HG02852 (cell line): ENCODE measurements around the gene NPM3.

ENCODE experiments used
- ATAC-seq: cut with Tn5 transposase; IDR thresholded peaks from one replicate; pipeline ENCODE4 v1.9.1; 2021; ENCODE audit warnings: mild to moderate bottlenecking, moderate library complexity; ENCODE audit not compliant: unreplicated experiment

The NPM3 gene

DNA sequence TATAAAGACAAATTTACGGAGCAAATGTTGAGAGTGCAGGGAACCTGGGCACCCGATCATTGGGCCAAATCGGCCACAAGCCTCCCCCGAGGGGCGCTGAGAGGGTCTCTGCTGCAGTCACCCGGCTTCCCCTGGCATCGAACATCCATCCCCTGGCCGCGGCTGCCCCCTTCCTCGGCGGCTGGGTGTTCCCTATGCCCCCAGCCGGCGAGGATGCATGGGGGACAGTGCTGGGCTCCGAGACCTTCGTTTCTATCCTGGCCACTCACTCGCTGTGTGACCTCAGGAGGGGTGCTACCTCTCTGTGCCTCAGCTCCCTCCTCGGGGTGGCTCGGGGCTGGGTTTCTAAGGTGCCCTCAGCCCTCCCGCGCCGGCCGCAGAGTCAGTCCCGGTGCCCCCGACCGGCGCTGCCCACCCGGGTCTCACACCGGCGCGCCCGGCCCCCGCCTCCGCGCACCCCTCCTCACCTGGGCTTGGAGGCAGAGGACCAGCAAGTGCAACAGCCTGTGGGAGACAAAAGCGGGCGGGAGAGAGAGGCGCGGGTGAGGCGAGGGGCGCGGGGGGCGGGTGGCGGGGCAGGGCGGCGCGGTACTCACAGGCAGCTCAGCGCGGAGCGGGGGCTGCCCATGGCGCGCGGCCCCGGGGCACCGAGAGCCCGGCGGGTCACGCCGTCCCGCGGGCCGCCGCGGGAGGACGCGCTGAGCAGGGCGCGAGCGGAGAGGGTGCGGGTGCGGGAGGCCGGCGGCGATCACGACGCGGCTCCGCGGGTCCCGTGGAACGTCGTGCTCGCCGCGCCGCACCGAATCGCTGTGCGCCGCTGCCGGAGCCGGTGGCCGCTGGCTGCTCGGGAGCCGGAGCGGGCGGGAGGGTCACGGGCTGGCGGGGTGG, 7.7 kb downstream of the NPM3 start, which contains the start of gene FGF8:
TSS of gene FGF8 (minus strand) at position 842 of the 888 bp plus-strand sequence. CDS start at position 628, 214 bp downstream.
- no peak for ATAC-seq

DNA sequence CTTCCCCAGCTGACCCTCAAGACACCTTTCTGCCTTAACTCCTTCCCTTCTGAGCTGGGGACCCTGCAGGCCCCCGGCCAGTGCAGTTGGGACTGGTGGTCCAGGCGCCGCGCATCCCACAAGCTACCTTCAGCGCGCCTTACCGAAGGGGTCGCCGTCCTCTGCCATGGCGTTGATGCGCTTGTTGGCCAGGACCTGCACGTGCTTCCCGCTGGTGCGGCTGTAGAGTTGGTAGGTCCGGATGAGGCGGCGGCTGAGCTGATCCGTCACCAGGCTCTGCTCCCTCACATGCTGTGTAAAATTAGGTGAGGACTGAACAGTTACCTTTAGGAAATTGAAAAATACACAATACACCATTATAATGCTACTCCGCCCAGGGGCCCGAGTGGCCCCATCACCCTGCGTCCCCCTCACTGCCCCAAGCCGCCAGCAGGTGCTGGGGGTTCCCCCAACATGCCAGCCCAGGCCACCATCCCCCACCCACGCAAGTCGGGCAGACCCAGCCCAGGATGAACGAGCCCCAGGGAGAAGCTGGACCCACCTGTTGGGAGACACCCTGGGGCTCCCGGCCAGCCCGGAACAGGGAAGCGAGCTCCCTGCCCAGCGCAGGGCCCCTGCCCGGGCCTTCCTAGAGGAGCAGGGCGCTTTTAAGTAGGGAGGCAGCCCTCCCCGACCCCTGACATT, 8.5 kb downstream of the NPM3 start:
- no peak for ATAC-seq

DNA sequence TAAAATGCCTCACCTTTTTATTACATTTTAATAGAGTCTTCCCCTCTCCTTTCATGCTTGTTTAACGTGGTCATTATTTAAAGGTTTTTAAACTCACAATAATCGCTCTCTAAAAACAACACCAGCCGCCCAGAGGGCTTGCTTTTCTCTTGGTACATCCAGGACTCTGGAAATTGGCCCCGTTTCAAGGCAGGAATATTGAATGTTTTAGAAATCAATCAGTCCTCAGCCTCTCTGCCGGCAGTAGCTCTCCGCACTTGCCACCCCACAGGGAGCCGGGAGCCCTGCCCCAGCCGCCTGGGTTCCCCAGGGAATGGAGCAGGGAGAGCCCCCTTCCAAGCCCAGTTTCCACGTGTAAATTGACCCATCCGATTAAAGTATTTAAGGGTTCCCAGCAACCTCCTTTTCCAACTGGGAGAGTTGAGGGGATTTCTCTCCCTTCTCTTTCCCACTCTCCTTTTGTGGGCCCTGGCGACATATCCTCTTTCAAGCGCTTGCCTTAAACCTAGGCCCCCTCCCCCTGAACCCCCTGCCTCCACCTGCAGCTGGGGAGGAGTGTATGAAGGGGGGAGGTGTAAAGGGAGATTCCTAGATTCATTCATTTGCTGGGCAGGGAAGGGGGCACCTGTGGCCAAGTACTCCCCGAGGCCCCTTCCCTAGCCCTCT, 9.2 kb downstream of the NPM3 start:
- ATAC-seq = no peak

DNA sequence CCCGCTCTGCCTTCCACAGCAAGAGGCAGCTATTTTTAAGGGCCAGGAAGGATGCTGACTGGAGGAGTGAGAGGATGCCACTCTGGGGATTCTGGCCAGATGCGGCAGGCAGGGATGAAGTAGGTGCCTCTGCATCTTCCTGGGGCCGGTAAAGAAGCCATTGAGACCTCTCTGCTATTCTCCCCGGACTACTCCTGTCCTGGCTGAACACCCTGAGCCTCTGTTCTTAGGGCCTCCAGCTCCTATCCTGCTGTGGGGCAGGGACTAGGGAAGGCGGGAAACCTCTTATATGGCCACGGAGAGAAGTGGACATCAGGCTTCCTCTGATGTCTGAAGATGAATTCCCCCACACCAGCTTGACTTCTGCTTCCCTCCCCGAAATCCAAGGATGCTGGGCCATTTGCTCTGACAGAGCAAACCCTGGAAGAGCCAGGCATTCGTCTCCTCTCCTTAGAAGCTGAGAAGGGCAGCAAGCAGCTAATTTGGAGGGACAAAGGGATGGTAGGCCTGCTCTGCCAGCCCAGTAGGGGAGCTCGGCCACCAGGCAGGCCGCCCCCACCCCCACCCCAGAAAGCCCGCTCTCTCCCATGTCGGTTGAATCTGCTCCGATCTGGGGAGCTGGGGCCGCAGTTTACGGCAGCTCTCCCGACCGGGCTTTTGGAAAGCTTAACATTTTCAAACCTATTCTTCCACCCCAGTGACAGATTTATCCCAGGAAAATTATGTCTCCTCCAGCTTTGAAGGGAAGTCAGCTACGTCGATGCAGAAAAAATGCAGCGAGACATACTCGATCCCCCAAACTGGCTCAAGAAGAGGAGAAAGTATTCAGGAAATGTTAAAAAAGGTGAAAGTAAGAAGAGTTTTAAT, 10.1 kb downstream of the NPM3 start:
- ATAC-seq = no peak

DNA sequence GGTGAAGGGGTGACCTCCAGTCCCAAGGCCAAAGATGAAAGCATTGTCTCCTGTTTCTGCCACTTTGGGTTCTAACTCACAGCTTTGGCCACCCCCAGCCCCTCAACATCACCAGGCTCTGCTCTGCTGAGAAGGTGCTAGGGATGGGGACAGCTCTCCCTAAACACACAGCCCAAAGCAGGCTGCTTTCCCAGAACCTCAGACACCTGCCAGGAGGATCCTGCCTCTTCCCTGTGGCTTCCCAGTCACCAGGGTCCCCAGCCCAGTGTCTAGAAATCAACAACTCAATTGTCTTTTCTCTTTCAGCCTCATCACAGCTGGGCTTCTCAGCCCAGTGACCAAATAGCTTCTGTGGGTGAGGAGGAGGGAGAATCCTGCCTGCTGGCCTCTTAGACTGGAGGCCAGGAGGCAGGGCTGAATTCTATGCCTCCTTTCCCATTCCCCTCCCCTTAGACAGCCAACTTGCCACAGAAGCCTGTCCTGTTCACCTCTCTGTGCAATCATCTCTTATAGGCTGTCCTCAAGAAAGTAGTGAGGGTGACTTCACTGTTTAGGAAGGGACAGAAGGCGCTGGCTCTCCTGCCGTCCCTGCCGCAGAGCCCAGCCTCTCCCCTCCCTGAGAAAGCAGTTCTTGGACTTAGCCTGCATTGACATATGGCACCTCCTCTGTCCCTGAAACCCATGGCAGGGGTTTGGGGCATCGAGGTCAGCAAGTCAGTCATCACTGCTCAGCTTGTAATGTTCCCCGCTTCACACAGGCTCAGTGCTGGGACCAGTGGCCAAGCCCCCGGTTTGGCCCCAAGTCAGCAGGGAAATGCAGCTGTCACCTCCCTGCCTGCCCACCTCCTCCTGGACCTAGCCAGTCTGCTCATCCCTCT, 11.0 kb downstream of the NPM3 start:
- ATAC-seq = no peak

DNA sequence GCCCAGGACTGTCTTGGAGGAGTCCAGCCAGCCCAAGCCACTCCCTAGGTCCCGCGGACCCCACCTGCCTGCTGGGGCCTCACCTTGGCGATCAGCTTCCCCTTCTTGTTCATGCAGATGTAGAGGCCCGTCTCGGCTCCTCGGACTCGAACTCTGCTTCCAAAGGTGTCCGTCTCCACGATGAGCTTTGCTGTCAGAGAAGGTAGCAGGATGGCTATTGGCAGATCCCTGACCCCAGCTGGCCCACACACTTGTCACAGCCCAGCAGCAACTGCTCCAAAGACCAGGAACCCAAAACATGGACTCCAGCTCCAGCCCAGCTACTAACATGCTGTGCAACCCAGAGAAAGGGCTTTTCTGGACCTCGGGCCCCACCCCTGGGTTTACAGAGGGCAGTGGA, 11.9 kb downstream of the NPM3 start:
- ATAC-seq = no peak

DNA sequence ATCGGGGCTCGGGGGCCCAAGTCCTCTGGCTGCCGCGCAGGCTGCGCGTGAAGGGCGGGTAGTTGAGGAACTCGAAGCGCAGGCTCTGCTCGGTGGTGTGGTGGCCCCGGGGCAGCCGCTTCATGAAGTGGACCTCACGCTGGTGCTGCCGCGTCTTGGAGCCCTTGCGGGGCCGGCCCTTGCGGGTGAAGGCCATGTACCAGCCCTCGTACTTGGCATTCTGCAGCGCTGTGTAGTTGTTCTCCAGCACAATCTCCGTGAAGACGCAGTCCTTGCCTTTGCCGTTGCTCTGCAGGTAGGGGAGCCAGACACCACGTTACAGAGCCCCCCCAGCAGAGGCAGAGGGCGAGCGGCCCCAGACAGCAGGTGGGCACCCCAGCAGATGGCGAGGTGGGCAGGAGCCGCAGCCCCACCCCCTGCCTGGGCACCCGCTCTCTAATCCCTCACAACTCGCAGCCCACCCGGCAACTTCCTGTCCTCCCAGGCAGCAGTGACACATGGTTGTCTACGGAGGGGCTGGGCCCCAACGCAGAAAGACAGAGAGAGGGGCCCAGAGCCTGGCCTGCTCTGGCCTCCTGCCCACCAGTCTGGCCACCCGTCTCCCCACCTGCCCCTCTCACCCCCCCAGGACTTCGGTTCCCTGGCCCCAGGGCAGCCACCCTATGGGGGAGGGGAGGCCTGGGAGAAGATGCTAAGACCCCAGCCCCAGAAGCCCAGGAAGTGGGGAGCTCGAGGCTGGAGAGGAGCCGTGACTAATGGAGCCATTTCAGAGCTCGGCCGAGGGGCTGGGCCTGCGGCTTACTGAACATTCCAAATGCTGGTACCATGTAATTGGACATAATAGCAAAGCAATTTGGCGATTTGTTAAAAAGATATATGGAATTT, 12.7 kb downstream of the NPM3 start:
- ATAC-seq = no peak

DNA sequence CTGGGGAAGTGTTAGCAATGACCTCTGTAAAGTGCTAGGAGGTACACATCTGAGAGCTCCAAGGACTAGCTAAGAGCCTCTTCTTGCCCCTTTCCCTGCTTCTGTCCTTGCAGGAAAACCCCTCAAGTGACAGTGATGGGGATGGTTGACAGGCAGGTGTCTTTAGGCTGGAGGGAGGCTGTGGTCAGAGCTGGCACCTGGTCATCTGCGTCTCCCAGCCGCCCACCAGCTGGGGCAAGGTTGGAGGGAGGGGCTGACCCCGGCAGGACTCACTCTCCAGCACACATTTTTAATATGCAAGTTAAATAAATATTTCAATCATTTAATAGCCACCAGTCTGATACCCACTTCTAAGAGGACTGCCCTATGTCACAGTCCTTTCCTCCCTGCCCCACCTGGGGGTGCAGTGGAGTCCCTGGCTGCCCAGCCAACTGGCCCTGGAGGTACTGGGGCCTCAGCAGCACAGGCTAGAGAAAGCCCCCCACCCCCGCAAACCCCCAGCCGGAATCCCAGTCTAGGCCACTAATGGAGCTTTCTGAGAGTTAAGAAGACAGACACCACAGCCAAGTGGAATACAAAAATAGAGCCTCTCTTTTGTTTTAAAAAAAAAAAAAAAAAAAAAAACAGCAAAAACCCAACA, 13.6 kb downstream of the NPM3 start:
- ATAC-seq = no peak

DNA sequence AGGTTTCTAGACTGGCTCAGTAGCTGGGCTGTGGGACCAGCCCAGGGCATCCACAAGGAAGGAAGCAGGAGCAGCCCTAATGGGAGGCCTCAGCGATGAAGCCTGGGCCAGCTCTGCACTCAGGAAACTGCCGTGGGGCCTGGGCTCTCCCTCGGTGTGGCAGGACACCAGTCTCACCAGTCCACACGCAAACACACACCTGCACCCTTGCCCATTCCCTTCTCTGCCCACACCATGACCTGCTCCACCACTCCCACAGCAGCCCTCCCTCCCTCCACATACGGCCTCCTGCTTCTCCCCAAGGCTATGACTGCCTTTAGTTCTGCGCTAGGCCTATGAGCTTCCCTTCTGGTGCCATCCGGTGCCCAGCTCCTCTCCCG, 14.5 kb downstream of the NPM3 start:
- ATAC-seq = no peak

DNA sequence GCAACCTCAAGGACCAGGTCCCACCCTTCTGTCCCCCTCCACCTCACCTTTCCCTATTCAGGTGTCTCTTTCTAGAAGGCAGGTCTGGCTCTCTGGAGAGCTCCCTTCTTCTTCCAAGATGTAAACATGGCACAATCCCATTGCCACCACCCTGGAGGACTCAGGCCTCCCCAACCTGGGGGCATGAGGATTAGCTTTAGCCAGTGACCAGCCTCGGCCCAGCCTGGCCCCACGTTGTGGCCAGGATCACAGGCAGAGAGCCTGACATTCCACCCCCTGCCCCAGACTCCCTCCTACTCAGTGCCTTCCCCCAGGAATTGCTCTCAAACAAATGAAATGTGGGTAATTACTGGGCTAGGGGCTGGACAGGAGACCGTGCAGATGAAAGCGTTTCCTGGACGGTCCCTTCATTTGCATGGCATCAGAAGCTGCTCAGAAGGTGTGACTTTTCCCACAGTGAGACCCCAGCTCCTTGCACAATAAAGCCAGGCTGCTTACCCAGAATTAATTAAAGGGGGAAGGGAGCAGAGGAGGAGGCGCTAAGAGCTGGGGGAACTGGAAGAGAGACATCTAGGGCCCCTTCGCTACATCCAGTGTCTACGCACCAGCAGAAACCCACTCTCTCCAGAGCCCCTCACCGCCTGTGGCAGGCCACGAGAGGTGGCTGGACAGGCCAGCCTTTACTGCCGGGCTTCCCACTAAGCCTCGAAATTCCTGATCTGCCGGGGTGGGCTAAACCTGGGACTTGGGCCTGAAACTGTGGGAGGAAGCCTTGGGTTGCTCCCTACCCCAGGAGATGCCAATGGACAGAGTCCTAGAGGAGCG, 15.1 kb downstream of the NPM3 start:
- ATAC-seq = no peak

DNA sequence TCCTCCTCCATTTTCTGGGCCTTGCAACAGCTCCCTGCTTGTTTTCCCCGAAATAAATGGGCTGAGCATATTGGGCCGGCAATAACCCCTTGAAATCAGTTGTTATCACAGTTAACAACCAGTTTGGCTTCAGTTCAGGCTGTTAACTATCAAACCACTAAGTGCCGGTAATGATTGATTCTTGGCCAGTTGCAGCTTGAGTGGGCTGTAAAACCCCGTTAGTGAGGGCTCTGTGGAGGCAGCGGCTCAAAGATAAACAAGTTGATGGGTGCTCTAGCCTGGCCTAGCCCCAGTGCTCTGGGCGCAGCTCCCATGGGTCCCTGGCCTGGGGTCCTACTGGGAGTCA, 15.7 kb downstream of the NPM3 start:
- ATAC-seq = no peak

DNA sequence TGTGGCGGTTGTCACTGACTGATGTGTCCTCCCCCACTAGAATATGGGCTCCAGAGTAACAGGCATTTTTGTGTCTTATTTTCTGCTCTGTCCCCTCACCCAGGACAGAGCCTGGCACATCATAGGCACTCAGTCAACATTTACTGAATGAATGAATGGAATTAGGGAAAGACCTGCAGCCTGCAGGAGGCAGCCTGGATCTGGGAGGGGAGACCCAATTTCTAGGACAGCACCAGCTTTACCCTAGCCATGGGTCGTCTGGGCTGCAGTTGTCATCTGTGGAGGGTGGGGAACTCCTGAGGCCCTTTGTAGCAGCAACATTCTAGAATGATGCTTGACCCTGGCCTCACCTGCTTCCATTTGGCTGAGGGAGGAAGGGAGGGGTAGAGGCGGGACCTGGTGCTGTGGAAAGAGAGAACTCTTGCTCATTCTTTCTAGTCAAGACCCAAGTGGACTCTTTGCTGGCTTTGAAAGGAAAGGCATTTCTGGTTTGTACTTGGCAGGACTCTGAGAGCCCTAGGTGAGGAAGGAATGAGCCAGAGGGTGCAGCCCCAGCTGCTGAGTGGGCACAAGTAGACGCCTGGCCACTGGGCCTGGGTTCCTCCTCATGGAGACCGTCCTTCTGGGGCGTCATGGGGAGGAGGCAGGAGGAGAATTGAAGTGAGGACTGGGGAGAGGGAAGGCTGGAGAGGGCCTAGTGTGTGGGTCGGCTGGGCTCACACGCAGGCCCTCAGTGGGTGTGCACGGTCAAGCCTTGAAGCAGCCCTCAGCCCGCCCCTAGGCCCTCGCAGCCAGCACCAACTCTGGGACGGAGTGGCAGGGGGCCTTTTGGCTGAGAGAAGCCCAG, 16.3 kb downstream of the NPM3 start:
- ATAC-seq = no peak

DNA sequence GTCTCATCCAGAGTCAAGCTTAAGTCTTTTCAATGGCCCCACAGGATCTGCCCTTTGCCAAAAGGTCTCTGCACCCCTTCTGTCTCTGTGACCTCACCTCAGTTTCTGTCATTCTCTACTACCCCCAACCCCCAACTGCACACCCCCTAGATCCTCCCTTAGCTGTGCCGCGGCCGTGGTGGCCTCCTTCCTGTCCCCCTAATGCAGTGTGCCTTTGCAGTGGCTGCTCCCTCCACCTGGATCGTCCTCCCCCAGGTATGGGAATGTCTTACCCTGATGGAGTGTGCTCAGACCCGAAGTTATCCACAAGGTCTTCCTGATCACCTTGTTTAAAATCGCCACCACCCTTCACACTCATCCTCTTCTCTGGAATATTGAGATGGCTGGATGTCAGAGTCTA, 16.9 kb downstream of the NPM3 start:
- ATAC-seq = no peak

DNA sequence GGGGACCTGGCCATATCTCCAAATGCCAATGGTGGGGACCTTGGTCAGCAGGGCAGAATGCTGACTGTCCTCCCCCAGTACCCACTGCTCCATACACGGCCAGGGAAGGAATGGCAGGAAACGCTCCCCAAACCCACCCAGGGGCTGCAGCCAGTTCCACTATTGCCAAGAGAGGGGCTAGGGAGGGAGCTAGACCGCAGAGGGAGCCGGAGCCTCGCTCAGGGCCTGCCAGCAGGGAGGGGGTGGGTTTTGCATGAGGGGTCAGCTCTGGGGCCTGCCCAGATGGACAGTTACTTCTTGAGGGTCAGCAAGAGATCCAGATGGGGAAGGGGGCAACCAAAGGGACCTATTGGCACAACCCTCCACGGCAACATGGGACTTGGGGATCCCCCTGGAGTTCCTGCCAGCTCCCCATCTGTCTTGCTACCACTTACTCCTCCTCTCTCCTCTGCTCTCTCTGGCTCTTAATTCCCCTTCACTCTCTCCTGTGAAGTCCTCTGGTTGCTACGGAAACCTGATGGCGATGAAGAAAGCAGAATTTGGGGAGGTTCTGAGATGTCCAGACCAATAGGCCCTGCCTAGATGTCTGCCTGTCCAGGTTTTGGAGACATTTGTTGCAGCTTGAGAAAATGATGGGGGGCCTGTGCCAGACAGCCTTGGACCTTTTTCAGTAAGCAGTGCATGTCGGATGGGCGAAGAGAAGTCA, 20.0 kb downstream of the NPM3 start:
- no peak for ATAC-seq

DNA sequence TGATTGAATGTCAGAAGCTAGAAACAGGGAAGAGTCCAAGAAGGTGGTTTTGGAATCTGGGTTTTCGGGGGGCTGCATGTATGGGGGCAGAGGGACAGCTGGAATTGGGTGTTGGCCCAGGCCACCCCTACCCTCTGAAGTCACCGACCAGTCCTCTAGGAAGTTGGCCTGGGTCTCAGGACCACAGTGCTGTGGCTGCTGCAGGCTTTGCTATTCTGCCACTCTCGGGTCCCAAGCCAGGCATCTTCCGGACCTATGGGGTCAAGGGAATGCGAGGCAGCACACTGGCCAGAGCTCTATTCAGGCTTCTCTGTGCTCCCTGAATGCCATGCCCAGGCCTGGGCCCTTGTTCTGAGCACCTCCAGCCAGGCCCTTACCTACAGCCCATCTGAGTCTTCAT, 20.5 kb downstream of the NPM3 start:
- ATAC-seq = no peak

DNA sequence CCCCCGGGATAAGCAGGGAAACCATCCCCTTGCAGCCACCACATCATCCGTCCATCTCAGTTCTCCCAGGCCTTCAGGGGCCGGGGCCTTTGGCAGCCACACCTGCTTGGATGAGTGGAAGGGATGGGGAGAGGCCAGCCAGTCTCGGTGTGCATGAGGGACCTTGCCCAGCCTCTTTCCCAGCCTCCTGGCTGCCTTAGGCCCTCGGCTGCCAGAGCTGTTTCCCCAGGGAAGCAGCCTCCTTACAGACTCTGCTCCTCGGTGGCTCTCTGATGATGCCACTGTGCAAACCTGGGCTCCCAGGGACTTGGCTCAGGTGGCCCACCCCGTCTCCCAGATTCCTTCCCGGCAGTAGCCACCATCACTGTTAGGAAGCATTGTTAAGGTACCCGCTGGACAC, 22.0 kb downstream of the NPM3 start:
- no peak for ATAC-seq
